OCI-LY1 (cell line): ENCODE data around the gene NR1H3.

Experiments
- CTCF ChIP-seq: fragments of 200-600 bp; sonication (generic), shearing (Covaris generic); IDR thresholded peaks from 2 replicates; pipeline ENCODE4 v1.5.1; 2017; ENCODE audit warnings: mild to moderate bottlenecking, antibody characterized with exemption, low read length, moderate library complexity, mixed read lengths
- EZH2 ChIP-seq: fragments of 200-600 bp; sonication (generic), shearing (Covaris generic); IDR thresholded peaks from 2 replicates; pipeline ENCODE4 v1.8.0; 2017; ENCODE audit warnings: borderline replicate concordance, mixed run types, mild to moderate bottlenecking, antibody characterized with exemption, low read length, moderate library complexity, mixed read lengths

DNA sequence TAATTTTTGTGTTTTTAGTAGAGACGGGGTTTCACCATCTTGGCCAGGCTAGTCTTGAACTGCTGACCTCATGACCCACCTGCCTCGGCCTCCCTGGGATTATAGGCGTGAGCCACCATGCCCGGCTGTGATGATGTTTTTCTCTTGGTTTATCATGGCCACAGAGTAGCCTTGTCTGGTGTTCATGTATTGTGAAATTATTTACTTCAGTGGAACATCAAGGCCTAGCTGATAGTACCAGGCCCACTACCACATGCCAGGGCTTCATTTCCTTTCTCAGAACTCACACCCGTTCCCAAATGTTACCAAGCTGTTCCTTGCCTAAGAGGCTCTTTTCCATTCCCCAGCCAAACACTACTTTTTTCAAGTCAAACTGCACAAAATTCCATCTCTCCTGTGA, 49.2 kb upstream of the NR1H3 start:
- TF ChIP-seq CTCF (no peak), EZH2 (no peak)
